Measurements from ENCODE around the gene CDH15.

DNA sequence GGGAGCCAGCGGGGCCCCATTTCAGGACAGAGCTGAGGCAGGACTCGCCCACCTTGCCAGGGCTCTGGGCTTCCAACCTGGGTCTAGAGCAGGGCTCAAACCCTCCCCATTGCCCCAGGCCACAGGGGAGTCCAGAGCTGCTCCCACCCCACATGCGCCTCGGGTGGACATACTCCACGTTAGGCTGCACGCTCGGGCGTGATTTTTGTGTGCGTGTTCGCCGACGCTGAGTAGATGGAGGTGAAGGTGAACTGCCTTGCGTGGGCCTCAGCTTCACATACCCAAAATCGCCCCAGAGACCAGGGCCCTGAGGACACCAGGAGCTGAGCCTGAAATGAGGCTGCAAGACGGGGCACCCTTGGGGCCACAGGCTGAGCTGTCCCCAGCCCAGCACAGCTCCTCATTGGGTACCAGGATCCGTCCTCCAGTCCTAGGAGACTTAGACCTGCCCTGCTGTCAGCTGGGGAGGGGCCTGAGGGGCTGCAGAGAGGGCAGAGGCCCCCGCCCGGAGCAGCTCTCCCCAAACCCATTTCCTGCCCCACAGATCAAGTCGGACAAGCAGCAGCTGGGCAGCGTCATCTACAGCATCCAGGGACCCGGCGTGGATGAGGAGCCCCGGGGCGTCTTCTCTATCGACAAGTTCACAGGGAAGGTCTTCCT lies 8.2 kb downstream of the CDH15 start:
- TF ChIP-seq HOXB13 (CRISPR knock-in tag; IDR thresholded peaks at IDR 0.05; ENCODE audit: low read depth) (no peak), POLR2A (IDR thresholded peaks at IDR 0.05; ENCODE audit: low read length) (no peak), CBX2 (IDR thresholded peaks at IDR 0.05; ENCODE audit: borderline replicate concordance, low read depth) (no peak), CHD4 (IDR thresholded peaks at IDR 0.05; ENCODE audit: borderline replicate concordance) (no peak)
- TF ChIP-seq, protein P1, sequence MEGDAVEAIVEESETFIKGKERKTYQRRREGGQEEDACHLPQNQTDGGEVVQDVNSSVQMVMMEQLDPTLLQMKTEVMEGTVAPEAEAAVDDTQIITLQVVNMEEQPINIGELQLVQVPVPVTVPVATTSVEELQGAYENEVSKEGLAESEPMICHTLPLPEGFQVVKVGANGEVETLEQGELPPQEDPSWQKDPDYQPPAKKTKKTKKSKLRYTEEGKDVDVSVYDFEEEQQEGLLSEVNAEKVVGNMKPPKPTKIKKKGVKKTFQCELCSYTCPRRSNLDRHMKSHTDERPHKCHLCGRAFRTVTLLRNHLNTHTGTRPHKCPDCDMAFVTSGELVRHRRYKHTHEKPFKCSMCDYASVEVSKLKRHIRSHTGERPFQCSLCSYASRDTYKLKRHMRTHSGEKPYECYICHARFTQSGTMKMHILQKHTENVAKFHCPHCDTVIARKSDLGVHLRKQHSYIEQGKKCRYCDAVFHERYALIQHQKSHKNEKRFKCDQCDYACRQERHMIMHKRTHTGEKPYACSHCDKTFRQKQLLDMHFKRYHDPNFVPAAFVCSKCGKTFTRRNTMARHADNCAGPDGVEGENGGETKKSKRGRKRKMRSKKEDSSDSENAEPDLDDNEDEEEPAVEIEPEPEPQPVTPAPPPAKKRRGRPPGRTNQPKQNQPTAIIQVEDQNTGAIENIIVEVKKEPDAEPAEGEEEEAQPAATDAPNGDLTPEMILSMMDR (IDR thresholded peaks at IDR 0.05) = no peak

All from A549 (cell line).